ENCODE data around the gene MADCAM1.

Gene MADCAM1

GRCh38 chr19:508204-509150, 12.2 kb downstream of the MADCAM1 start:
- DNase-seq: no peak

GRCh38 chr19:510606-511100, 14.4 kb downstream of the MADCAM1 start:
- peak; percentile 84 to 97 (median 96) for DNase-seq

GRCh38 chr19:511101-511851, 15.0 kb downstream of the MADCAM1 start:
- peak; percentile 95 to 100 (median 100) for DNase-seq

GRCh38 chr19:512547-513365, 16.5 kb downstream of the MADCAM1 start:
- DNase-seq: peak; percentile 77 to 88 (median 79)

GRCh38 chr19:513368-514165, 17.3 kb downstream of the MADCAM1 start:
- DNase-seq: no peak

- DNase-seq: no peak
Observed at GRCh38 chr19:514166-514663, 17.9 kb downstream of the MADCAM1 start.

GRCh38 chr19:517721-518597, 21.7 kb downstream of the MADCAM1 start:
- no peak for DNase-seq

GRCh38 chr19:518598-519231, 22.4 kb downstream of the MADCAM1 start:
- DNase-seq: no peak

GRCh38 chr19:519449-519865, 23.2 kb downstream of the MADCAM1 start:
- no peak for DNase-seq

- no peak for DNase-seq
Observed at GRCh38 chr19:522726-523125, 26.4 kb downstream of the MADCAM1 start.

GRCh38 chr19:524062-524674, 27.9 kb downstream of the MADCAM1 start:
- DNase-seq: no peak

GRCh38 chr19:525029-525428, 28.7 kb downstream of the MADCAM1 start:
- DNase-seq: no peak

- DNase-seq: no peak
Observed at GRCh38 chr19:525857-526419, 29.7 kb downstream of the MADCAM1 start.

GRCh38 chr19:530134-531008, 34.1 kb downstream of the MADCAM1 start:
- no peak for DNase-seq

- peak; percentile 94 to 98 (median 97) for DNase-seq
Observed at GRCh38 chr19:531009-531752, 34.9 kb downstream of the MADCAM1 start.

GRCh38 chr19:531753-532560, 35.7 kb downstream of the MADCAM1 start, which contains the start of gene CDC34:
TSS of gene CDC34 (plus strand) at chr19:531760. CDS start at chr19:531932, 172 bp downstream.
- peak in 2 of 3 experiments; percentile 80 for DNase-seq

Measured in NCI-H1417 (cell line).